Measurements from ENCODE around the gene CPLX1.
"Not testable (repeated sequence)": the region's sequence is repeated elsewhere in the genome, so short reads cannot be mapped to it uniquely, and the experiment has no call there.

The CPLX1 gene

GRCh38 chr4:753186-753585, 72.7 kb downstream of the CPLX1 start:
- not testable (repeated sequence) for DNase-seq

DNA sequence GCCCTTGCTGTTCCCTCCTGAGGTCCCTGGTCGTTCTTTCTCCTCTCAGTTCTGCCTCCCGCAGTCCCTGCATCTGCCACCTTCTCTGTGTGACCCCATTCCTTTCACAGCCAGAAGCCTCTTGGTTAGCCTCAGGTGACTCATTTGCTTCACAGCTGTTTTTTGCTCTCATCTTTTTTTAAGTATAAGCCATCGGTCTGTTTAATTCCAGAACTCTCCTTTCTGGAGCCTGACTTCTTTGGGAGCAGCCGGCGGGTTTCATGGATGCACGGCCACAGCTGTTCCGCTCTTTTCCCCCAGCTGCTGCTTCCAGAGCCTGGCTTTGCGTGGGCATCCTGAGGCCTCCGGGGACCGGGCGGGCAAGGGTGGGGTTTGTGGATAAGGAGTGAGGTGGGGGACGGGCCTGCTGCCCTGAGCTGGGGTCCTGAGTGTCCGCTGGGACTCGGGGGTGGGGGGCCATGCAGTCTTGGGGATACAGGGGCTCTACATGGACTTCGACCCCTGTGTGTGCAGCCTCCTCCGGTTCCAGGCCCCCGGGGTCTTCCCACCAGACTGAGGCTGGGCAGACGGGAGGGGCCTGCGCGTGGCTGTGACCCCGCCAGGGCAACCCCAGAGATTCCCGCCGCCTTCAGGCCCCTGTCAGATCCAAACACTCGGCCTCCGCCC, 73.6 kb downstream of the CPLX1 start:
- no peak for DNase-seq

DNA sequence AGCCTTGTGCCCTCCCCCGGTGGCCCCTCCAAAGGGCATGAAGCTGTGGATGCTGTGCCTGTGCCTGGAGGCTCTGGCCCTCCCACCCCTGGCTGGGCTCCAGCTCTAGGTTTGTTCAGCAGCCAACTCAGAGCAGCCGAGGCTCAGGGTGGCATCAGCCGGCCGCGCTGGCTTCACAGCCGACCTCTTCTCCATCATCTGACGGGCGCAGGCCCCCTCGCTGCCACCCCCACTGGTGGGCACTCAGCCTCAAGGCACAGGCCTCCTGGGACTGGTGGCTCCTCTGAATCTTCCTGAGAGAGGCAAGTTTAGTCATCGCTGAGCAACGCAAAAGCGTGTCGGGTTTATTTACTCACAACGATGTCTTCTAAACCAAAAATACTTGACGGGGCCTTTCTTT, 74.3 kb downstream of the CPLX1 start:
- no peak for DNase-seq

DNA sequence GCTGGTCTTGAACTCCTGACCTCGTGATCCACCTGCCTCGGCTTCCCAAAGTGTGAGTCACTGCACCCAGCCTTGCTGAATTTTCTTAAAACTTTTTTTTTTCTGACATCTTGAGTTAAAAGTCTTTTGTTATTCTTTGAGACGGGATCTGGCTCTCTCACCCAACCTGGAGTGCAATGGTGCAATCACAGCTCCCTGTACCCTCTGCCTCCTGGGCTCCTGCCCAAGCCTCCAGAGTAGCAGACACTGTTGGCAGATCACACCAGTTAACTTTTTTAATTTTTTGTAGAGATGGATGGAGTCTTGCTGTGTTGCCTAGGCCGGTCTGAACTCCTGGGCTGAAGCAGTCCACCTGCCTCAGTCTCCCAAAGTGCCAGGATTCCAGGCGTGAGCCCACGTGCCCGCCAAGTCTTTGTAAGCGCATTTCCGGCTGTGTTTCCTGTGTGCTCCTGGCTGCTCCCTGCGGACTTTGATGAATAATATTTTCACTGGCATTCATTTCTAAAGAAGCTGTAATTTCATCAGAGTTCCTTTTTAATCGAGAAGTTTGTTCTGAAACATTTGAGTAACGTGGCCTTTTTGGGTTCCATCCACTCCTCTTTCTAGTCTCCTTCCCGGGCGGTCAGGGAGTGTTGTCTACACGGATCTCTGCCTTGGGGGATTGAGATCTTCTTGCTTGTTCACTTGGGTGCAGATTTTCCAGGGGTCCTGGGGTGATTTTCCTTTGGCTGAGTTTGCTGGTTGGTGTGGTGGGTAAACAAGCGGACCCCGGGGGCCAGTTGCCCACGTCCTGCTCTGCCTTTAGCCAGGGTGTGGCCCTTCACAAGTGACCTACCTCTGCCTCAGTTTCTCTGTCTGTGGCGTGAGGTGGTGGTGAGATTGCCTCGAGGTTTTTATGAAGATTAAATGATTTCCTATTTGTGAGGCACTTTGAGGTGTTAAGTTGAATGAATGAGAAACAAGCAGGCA, 75.9 kb downstream of the CPLX1 start:
- no peak for DNase-seq

DNA sequence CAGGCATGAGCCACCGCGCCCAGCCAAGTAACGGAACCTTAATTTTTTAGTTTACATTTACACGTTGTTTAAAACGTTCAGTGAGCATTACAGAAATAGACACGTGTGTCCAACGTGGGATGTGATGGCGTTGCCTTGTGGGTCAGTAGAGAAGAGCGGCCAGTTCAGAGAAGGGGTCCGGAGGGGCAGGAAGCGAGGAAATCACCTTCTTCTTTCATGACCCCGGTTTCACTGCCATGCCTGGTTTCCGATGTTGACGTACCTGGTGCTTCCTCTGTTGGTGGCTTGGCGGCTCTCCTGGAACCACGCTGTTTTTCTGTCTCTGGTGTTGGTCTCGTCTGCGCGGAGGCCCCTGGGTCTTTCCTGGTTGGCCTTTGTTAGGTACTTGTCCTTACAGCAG, 77.5 kb downstream of the CPLX1 start:
- no peak for DNase-seq

DNA sequence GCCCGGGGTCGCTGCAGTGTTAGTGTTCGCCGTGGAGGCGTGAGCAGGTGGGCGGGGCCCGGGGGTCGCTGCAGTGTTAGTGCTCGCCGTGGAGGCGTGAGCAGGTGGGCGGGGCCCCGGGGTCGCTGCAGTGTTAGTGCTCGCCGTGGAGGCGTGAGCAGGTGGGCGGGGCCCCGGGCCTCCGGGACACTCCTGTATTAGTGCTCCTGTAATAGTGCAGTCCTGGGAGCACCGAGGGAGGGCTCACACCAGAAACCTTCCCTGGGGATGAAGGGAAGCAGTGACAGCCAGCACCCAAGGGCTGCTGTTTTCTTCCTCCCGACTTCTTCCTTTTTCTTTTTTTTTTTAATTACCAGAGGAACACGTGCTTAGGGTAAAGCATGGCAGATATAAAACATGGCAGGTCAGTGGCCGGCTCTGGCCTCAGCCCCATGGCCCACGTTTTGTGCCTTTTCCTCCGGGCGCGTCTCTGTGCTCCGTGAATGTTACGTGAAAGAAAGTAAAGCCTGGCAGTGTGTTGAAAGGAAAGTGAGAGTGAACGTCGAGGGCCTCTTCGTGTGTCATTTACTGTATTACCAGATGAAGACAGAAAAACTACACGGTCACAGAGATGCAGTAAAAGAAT, 78.3 kb downstream of the CPLX1 start:
- no peak for DNase-seq

DNA sequence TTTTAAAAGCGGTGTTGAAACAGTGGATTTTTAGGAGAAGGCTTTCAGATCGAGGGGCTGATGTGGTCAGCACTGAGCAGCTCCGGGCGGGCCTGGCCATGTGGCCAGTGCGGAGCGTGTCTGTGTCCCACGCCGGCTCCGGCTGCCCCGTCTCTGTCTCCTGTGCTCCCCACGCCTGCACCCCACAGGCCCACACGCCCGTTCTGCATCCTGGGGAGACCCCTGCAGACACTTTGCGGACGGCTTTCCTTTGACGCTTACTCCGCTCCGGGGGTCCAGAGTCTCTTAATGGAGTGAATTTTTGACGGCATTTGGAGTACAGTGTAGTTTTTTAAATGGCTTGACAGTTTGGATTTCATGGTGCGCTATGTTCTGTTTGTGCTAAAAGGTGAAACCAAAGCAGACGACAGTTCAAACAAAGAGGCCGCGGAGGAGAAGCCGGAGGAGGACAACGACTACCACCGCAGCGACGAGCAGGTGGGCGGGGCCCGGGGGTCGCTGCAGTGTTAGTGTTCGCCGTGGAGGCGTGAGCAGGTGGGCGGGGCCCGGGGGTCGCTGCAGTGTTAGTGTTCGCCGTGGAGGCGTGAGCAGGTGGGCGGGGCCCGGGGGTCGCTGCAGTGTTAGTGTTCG, 81.6 kb downstream of the CPLX1 start:
- no peak for DNase-seq

GRCh38 chr4:743463-744211, 82.3 kb downstream of the CPLX1 start:
- DNase-seq = no peak

GRCh38 chr4:742742-743311, 83.1 kb downstream of the CPLX1 start:
- peak; percentile 49 to 72 (median 64) for DNase-seq

- DNase-seq = no peak
These were observed 83.7 kb downstream of the CPLX1 start for GRCh38 chr4:742096-742741.

- no peak for DNase-seq
These were observed 85.2 kb downstream of the CPLX1 start for GRCh38 chr4:740656-741282.

DNA sequence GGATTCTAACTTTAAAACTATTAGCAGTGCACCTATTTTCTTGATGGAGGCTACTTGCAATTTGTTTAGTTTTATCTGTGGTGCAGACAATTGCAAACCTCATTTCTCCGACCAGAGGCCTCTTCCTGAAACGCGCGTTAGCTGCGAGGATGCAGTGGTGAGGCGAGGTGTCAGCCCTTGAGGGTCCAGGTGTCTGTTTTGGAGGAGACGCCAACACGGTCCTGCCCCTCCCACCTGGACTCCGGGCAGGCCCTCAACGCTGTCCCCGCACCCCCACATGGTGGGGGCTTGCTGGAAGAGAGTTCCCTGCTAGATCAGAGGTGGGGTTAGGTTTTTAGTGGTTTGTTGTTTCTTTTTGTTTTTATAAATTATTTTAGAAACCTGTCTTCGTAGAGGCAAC, 85.9 kb downstream of the CPLX1 start:
- no peak for DNase-seq

DNA sequence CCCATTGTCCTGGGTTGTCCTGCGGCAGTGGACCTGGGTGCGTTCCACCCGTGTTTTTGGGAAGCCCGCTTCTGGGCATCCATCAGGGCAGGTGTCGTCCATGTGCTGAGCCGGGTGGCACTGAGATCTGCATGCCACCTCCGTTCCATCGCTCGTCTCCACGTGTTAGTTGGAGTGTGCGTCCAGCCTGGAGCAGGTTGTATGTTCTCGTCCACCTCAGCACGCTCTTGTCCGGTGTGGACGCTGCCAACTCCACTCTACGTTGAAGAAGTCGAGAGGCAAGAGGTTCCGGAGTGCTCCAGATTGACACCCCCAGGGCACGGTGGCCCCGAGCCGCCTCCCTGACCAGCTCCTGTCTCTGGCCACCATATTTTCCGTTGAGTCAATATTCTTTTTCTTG, 86.4 kb downstream of the CPLX1 start:
- DNase-seq = no peak

GRCh38 chr4:738781-739280, 87.1 kb downstream of the CPLX1 start:
- DNase-seq = no peak

DNA sequence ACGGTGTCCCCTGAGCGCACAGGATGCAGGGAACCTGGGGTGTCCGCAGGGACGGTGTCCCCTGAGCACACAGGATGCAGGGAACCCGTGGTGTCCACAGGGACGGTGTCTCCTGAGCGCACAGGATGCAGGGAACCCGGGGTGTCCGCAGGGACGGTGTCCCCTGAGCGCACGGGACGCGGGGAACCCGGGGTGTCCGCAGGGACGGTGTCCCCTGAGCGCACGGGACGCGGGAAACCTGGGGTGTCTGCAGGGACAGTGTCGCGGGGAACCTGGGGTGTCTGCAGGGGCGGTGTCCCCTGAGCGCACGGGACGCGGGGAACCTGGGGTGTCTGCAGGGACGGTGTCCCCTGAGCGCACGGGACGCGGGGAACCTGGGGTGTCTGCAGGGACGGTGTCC, 89.4 kb downstream of the CPLX1 start:
- not testable (repeated sequence) for DNase-seq

DNA sequence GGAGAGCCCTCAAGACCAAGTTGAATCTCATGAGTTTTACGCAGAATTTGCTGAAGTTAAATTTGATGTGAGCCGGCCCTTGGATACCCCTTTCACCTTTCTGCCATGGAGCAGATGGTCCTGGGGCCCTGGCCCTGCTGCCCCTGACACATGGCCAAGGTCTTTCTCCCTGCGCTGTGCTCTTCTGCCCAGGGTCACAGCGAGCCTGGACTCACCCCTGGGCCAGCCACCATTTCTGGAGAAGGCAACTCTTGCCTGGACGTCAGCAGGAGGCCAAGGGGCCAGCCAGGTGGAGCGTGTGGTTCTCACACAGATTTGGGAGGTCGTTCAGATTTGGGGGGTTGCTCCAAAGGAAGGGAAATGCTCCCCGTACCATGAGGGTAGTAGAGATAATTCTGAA, 90.3 kb downstream of the CPLX1 start:
- no peak for DNase-seq

All from T-helper 1 cell (primary cell).